HepG2 (cell line): ENCODE data around the gene SYCP2L. TPM values are rescaled to one million over a fixed set of nuclear protein-coding genes. Genes with fewer than 3 reads are reported as not detected.
A peak's percentile ranks its signal among the peaks of the same experiment; 100 is the strongest.

ENCODE experiments used
- AHR ChIP-seq: IDR thresholded peaks from 2 replicates; pipeline ENCODE4 v1.6.1; 2018; ENCODE audit warnings: missing genetic modification reagents, missing compliant biosample characterization
- CREM ChIP-seq, 2 experiments: sonication (generic) in 1 of 2; formaldehyde crosslinking in 1 of 2; IDR thresholded peaks; 2 replicates each; pipeline versions ENCODE4 v1.4.0 to v1.6.1; 2016 to 2020; ENCODE audit warnings: antibody characterized with exemption in 1 of 2, mild to moderate bottlenecking in 1 of 2, missing genetic modification reagents in 1 of 2
- EP300 ChIP-seq, 3 experiments: sonication (generic) in 1 of 3; formaldehyde crosslinking in 1 of 3; IDR thresholded peaks; 2 replicates each; pipeline versions ENCODE4 v1.5.1 to v1.6.1; 2011 to 2020; ENCODE audit warnings: low read depth in 2 of 3, low read length in 2 of 3, borderline replicate concordance in 1 of 3, improper control_type of control experiment in 1 of 3, mild to moderate bottlenecking in 1 of 3, missing genetic modification reagents in 1 of 3, moderate library complexity in 1 of 3
- GATAD1 ChIP-seq: IDR thresholded peaks from 2 replicates; pipeline ENCODE4 v1.6.1; 2016; ENCODE audit warnings: missing genetic modification reagents, missing compliant biosample characterization
- HNF4G ChIP-seq, 2 experiments: sonication (generic) in 1 of 2; formaldehyde crosslinking in 1 of 2; IDR thresholded peaks; 2 replicates each; pipeline versions ENCODE4 v1.4.0 to v1.6.1; 2011 to 2020; ENCODE audit warnings: borderline replicate concordance in 2 of 2, low read depth in 2 of 2, mild to moderate bottlenecking in 2 of 2, low read length in 1 of 2, missing genetic modification reagents in 1 of 2, moderate library complexity in 1 of 2
- HOXA3 ChIP-seq: sonication (generic); formaldehyde crosslinking; IDR thresholded peaks from 2 replicates; pipeline ENCODE4 v1.5.0; 2020; ENCODE audit warnings: missing genetic modification reagents
- MTF2 ChIP-seq: sonication (generic); formaldehyde crosslinking; IDR thresholded peaks from 2 replicates; pipeline ENCODE4 v1.5.0; 2020; ENCODE audit warnings: missing genetic modification reagents, borderline replicate concordance
- NCOA2 ChIP-seq: sonication (generic); formaldehyde crosslinking; IDR thresholded peaks from 2 replicates; pipeline ENCODE4 v1.8.0; 2022; ENCODE audit warnings: inconsistent platforms
- RAD21 ChIP-seq: fragments of 450-650 bp; formaldehyde crosslinking; IDR thresholded peaks from 2 replicates; pipeline ENCODE4 v1.5.0; 2020; ENCODE audit warnings: mild to moderate bottlenecking
- RXRB ChIP-seq: IDR thresholded peaks from 2 replicates; pipeline ENCODE4 v1.6.1; 2016; ENCODE audit warnings: borderline replicate concordance, missing genetic modification reagents, missing compliant biosample characterization
- SP5 ChIP-seq: IDR thresholded peaks from 2 replicates; pipeline ENCODE4 v1.6.1; 2016; ENCODE audit warnings: low read depth, borderline replicate concordance
- STAG1 ChIP-seq: sonication (generic); formaldehyde crosslinking; IDR thresholded peaks from 2 replicates; pipeline ENCODE4 v1.4.0; 2020; ENCODE audit warnings: missing genetic modification reagents
- ZHX2 ChIP-seq, 2 experiments: sonication (generic) in 1 of 2; formaldehyde crosslinking in 1 of 2; IDR thresholded peaks; 2 replicates each; pipeline versions ENCODE4 v1.6.1 to v1.9.0; 2014 to 2022; ENCODE audit warnings: antibody characterized with exemption in 1 of 2, borderline replicate concordance in 1 of 2, inconsistent platforms in 1 of 2, low read depth in 1 of 2, missing genetic modification reagents in 1 of 2
- ZNF547 ChIP-seq: sonication (generic); formaldehyde crosslinking; IDR thresholded peaks from 2 replicates; pipeline ENCODE4 v1.5.1; 2020; ENCODE audit warnings: mild to moderate bottlenecking, missing genetic modification reagents
- polyA plus RNA-seq, 8 experiments: library from polyadenylated mRNA; depleted of rRNA in 3 of 8; stranded (reverse) in 7 of 8; unstranded in 1 of 8; fragments of >200 nt; fragmentation: Illumina TruSeq in 4 of 8; extraction: Trizol in 4 of 8; gene quantifications; 2 replicates each; pipeline versions ENCODE4 v1.2.1 to v1.2.3, GENCODE V29; 2011 to 2016; ENCODE audit warnings: low read depth in 4 of 8, missing spikeins in 1 of 8, mixed read lengths in 1 of 8; ENCODE audit not compliant: insufficient read depth in 1 of 8
- total RNA-seq, 5 experiments: library from RNA; depleted of rRNA; stranded (reverse); fragments of >200 nt; fragmentation: Illumina TruSeq; extraction: Trizol; gene quantifications; 2 replicates each; pipeline ENCODE4 v1.2.3, GENCODE V29; 2016; ENCODE audit warnings: low read depth in 1 of 5
- TF ChIP-seq, protein P1 (sequence below): sonication (generic); formaldehyde crosslinking; IDR thresholded peaks from 2 replicates; pipeline ENCODE4 v1.5.0; 2020; ENCODE audit warnings: mild to moderate bottlenecking, missing genetic modification reagents, moderate library complexity
- TF ChIP-seq, protein P2 (sequence below): sonication (generic); formaldehyde crosslinking; IDR thresholded peaks from 2 replicates; pipeline ENCODE4 v1.5.0; 2020; ENCODE audit warnings: missing genetic modification reagents

SYCP2L gene
- total and polyA plus RNA-seq, 2 of the 13 experiments (the other 11 are each of a cell fraction or from before 2014, with no cell fraction given): 0.22 to 0.54 TPM

DNA sequence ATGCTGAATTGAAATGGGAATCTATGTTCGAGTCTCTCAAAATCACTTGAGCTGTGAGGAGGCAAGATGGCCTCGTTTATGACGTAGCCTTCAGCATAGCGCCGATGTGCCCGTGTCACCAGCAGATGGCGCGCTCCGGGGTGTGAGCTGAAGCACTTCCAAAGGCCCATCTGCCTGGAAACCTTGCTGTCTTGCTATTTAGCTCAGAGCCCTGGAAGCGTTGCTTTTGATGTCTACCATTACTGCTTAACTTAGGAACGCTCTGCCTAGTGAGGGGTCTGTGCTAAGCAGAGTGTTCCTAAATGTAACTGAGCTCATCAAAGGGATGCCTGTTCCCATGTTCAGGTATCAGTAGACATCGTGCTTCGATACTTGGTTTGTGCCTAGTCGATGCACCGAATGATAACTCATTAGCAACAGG lies 67.7 kb downstream of the SYCP2L start (continued):
- TF ChIP-seq, protein P1, sequence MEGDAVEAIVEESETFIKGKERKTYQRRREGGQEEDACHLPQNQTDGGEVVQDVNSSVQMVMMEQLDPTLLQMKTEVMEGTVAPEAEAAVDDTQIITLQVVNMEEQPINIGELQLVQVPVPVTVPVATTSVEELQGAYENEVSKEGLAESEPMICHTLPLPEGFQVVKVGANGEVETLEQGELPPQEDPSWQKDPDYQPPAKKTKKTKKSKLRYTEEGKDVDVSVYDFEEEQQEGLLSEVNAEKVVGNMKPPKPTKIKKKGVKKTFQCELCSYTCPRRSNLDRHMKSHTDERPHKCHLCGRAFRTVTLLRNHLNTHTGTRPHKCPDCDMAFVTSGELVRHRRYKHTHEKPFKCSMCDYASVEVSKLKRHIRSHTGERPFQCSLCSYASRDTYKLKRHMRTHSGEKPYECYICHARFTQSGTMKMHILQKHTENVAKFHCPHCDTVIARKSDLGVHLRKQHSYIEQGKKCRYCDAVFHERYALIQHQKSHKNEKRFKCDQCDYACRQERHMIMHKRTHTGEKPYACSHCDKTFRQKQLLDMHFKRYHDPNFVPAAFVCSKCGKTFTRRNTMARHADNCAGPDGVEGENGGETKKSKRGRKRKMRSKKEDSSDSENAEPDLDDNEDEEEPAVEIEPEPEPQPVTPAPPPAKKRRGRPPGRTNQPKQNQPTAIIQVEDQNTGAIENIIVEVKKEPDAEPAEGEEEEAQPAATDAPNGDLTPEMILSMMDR (CRISPR knock-in tag): peak; percentile 99
- TF ChIP-seq HNF4G (IDR thresholded peaks at IDR 0.05; ENCODE audit: borderline replicate concordance, low read depth, low read length): no peak
- 0 out of 2 replicates have a peak, but pooled peaks have one; percentile 46 for TF ChIP-seq HNF4G (CRISPR knock-in tag; IDR thresholded peaks at IDR 0.05; ENCODE audit: borderline replicate concordance, low read depth)
- TF ChIP-seq SP5 (CRISPR knock-in tag): peak; percentile 39; the same call in 1 of the 2 replicates
- TF ChIP-seq STAG1 (CRISPR knock-in tag): peak; percentile 97
- peak; percentile 85; the same call in 1 of the 2 replicates for TF ChIP-seq AHR
- TF ChIP-seq RAD21: peak; percentile 96
- TF ChIP-seq HOXA3 (CRISPR knock-in tag): peak; percentile 97
- peak in 1 of 2 experiments; percentile 19; a peak in 1 of 4 replicates for TF ChIP-seq EP300 (IDR thresholded peaks at IDR 0.05; ENCODE audit: low read depth in 2 of 2, low read length in 2 of 2)
- 0 out of 2 replicates have a peak, but pooled peaks have one; percentile 7 for TF ChIP-seq EP300 (CRISPR knock-in tag; IDR thresholded peaks at IDR 0.05; ENCODE audit: borderline replicate concordance)
- peak; percentile 81 for TF ChIP-seq ZHX2 (IDR thresholded peaks at IDR 0.05; ENCODE audit: low read depth)
- TF ChIP-seq ZHX2 (CRISPR knock-in tag; IDR thresholded peaks at IDR 0.05; ENCODE audit: borderline replicate concordance): no peak
- TF ChIP-seq NCOA2: peak; percentile 45; the same call in 1 of the 2 replicates
- peak; percentile 81; the same call in 1 of the 2 replicates for TF ChIP-seq MTF2 (CRISPR knock-in tag)
- peak; percentile 86 for TF ChIP-seq CREM (IDR thresholded peaks at IDR 0.05)
- peak; percentile 28; the same call in 1 of the 2 replicates for TF ChIP-seq CREM (CRISPR knock-in tag; IDR thresholded peaks at IDR 0.05)
- TF ChIP-seq ZNF547 (CRISPR knock-in tag): peak; percentile 59; the same call in 1 of the 2 replicates
- peak; percentile 71; the same call in 1 of the 2 replicates for TF ChIP-seq RXRB (CRISPR knock-in tag)
- TF ChIP-seq GATAD1: peak; percentile 67; the same call in 1 of the 2 replicates
- TF ChIP-seq, protein P2, sequence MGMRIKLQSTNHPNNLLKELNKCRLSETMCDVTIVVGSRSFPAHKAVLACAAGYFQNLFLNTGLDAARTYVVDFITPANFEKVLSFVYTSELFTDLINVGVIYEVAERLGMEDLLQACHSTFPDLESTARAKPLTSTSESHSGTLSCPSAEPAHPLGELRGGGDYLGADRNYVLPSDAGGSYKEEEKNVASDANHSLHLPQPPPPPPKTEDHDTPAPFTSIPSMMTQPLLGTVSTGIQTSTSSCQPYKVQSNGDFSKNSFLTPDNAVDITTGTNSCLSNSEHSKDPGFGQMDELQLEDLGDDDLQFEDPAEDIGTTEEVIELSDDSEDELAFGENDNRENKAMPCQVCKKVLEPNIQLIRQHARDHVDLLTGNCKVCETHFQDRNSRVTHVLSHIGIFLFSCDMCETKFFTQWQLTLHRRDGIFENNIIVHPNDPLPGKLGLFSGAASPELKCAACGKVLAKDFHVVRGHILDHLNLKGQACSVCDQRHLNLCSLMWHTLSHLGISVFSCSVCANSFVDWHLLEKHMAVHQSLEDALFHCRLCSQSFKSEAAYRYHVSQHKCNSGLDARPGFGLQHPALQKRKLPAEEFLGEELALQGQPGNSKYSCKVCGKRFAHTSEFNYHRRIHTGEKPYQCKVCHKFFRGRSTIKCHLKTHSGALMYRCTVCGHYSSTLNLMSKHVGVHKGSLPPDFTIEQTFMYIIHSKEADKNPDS (CRISPR knock-in tag): peak; percentile 57; the same call in 1 of the 2 replicates
